Measurements from ENCODE around the gene RASAL2. TPM values are rescaled to one million over a fixed set of nuclear protein-coding genes. Genes with fewer than 3 reads are reported as not detected.

RASAL2 gene
- total RNA-seq, 1 donor from 2014 or later: 18.3 TPM

DNA sequence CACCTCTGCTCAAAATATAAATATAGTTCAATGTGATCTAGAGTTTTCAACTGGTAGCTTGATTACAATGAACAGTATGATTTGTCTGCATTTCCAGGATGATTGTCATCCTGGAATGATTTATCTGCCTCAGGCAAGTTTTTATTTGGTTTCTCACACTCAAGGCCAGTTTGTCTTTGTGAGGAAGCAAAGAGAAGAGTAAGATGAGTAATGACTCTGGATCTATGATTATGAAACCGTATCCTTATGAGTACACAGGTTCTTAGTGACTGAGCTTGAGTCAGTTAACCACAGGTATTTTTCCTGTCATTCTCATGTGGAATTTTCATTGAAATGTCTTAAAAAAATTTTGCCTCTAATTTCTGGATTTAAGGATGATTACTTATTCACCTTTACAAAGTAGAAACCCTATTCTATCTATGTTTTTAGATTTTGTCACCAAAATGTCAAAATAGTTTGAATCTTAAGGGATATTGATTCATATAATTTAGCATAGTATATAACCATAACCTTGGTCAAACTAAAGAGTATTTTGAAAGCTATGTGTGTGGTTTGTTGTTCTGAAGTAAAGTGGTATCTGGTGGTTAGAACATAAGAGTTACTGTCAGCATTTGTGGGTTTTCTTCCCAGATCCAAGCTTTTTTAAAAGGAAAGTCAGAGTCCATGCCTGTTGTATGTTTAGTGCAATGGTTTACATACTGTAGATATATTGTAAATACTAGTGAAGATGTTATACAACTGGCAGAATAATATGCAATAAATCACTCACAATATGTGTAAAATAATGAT is 145.0 kb downstream of the RASAL2 start:
- Mint-ChIP-seq H3K4me1 (no peaks in the 10 kb centered on the region), H3K36me3 (peaks cover under 1% of the 10 kb centered on the region), H3K4me3 (no peak overlapping the region), H3K27ac (no peak overlapping the region), H3K27me3 (ENCODE audit: insufficient read depth, low read depth) (peaks cover 2% of the 10 kb centered on the region), H3K9me3 (peaks cover 1% of the 10 kb centered on the region)
- Histone ChIP-seq H2AFZ (replicated peaks) (no peak overlapping the region), H3K27ac (no peak overlapping the region), H3K4me1 (no peaks in the 10 kb centered on the region), H3K9me3 (ENCODE audit: low read depth) (no peaks in the 10 kb centered on the region), H3K27me3 (no peaks in the 10 kb centered on the region), H3K9ac (no peak overlapping the region), H4K20me1 (ENCODE audit: low read depth) (no peaks in the 10 kb centered on the region), H3K79me2 (ENCODE audit: low read depth) (peaks cover 5% of the 10 kb centered on the region), H3K4me3 (no peak overlapping the region), H3K4me2 (no peak overlapping the region), H3F3A (ENCODE audit: low read depth) (no peaks in the 10 kb centered on the region), H3K36me3 (no peaks in the 10 kb centered on the region)
- TF ChIP-seq EZH2 (IDR thresholded peaks at IDR 0.05): no peak
- TF ChIP-seq, protein P1, sequence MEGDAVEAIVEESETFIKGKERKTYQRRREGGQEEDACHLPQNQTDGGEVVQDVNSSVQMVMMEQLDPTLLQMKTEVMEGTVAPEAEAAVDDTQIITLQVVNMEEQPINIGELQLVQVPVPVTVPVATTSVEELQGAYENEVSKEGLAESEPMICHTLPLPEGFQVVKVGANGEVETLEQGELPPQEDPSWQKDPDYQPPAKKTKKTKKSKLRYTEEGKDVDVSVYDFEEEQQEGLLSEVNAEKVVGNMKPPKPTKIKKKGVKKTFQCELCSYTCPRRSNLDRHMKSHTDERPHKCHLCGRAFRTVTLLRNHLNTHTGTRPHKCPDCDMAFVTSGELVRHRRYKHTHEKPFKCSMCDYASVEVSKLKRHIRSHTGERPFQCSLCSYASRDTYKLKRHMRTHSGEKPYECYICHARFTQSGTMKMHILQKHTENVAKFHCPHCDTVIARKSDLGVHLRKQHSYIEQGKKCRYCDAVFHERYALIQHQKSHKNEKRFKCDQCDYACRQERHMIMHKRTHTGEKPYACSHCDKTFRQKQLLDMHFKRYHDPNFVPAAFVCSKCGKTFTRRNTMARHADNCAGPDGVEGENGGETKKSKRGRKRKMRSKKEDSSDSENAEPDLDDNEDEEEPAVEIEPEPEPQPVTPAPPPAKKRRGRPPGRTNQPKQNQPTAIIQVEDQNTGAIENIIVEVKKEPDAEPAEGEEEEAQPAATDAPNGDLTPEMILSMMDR (IDR thresholded peaks at IDR 0.05): no peak
- no peak for TF ChIP-seq EZH2phosphoT487 (IDR thresholded peaks at IDR 0.05)
- DNase-seq (ENCODE audit: low spot score): no peak

DNA sequence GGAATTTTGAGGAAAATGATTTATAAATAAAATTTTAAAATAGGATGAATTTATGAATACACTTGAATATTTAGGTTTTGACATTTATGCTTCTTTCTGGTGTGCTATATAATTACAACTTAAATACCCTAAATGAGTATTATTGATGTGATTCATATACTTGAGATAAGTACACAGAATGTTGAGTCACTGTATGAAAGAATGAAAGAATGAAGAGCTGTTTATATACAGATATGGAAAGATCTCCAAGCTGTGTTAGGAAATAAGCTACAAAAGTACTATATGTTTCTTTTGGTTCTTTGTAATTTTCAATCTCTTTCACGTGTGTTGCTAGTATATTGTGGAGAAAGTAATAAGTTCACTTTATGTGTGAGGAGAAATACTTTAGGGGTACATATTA is 147.2 kb downstream of the RASAL2 start:
- H3K79me2 ChIP-seq (ENCODE audit: low read depth): peaks cover 23% of the 10 kb centered on the region
- H3F3A ChIP-seq (ENCODE audit: low read depth): no peaks in the 10 kb centered on the region
- Mint-ChIP-seq H3K36me3 (peaks cover 4% of the 10 kb centered on the region), H3K27ac (no peak overlapping the region), H3K4me1 (no peaks in the 10 kb centered on the region), H3K9me3 (peaks cover 16% of the 10 kb centered on the region), H3K27me3 (ENCODE audit: insufficient read depth, low read depth) (peaks cover 2% of the 10 kb centered on the region), H3K4me3 (no peak overlapping the region)
- no peaks in the 10 kb centered on the region for H3K27me3 ChIP-seq
- H3K27ac ChIP-seq: no peak overlapping the region
- no peak for TF ChIP-seq EZH2 (IDR thresholded peaks at IDR 0.05)
- no peak for TF ChIP-seq EZH2phosphoT487 (IDR thresholded peaks at IDR 0.05)
- TF ChIP-seq, protein P1 (IDR thresholded peaks at IDR 0.05): no peak
- H2AFZ ChIP-seq (replicated peaks): no peak overlapping the region
- H3K9ac ChIP-seq: no peak overlapping the region
- H3K4me1 ChIP-seq: no peaks in the 10 kb centered on the region
- H3K9me3 ChIP-seq (ENCODE audit: low read depth): no peaks in the 10 kb centered on the region
- no peak for DNase-seq (ENCODE audit: low spot score)
- no peak overlapping the region for H3K4me3 ChIP-seq
- H3K4me2 ChIP-seq: no peak overlapping the region
- no peaks in the 10 kb centered on the region for H3K36me3 ChIP-seq
- H4K20me1 ChIP-seq (ENCODE audit: low read depth): no peaks in the 10 kb centered on the region

GRCh38 chr1:178241837-178242236 is 147.9 kb downstream of the RASAL2 start:
- H3K4me2 ChIP-seq: no peak overlapping the region
- Mint-ChIP-seq H3K27ac (no peak overlapping the region), H3K4me3 (no peak overlapping the region), H3K4me1 (no peaks in the 10 kb centered on the region), H3K36me3 (peaks cover 4% of the 10 kb centered on the region), H3K27me3 (ENCODE audit: insufficient read depth, low read depth) (peaks cover 2% of the 10 kb centered on the region), H3K9me3 (peaks cover 24% of the 10 kb centered on the region)
- no peaks in the 10 kb centered on the region for H3K36me3 ChIP-seq
- no peaks in the 10 kb centered on the region for H3K9me3 ChIP-seq (ENCODE audit: low read depth)
- no peaks in the 10 kb centered on the region for H4K20me1 ChIP-seq (ENCODE audit: low read depth)
- no peaks in the 10 kb centered on the region for H3K4me1 ChIP-seq
- no peak overlapping the region for H3K27ac ChIP-seq
- DNase-seq (ENCODE audit: low spot score): no peak
- TF ChIP-seq EZH2phosphoT487 (IDR thresholded peaks at IDR 0.05) (no peak), EZH2 (IDR thresholded peaks at IDR 0.05) (no peak)
- TF ChIP-seq, protein P1 (IDR thresholded peaks at IDR 0.05): no peak
- H3K9ac ChIP-seq: no peak overlapping the region
- peaks cover 25% of the 10 kb centered on the region for H3K79me2 ChIP-seq (ENCODE audit: low read depth)
- no peak overlapping the region for H2AFZ ChIP-seq (replicated peaks)
- H3K27me3 ChIP-seq: no peaks in the 10 kb centered on the region
- no peaks in the 10 kb centered on the region for H3F3A ChIP-seq (ENCODE audit: low read depth)
- H3K4me3 ChIP-seq: no peak overlapping the region

Measured in neural progenitor cell (in vitro differentiated cells).